ENCODE data around the gene SLC10A1.
A peak's percentile ranks its signal among the peaks of the same experiment; 100 is the strongest.

SLC10A1 gene

DNA sequence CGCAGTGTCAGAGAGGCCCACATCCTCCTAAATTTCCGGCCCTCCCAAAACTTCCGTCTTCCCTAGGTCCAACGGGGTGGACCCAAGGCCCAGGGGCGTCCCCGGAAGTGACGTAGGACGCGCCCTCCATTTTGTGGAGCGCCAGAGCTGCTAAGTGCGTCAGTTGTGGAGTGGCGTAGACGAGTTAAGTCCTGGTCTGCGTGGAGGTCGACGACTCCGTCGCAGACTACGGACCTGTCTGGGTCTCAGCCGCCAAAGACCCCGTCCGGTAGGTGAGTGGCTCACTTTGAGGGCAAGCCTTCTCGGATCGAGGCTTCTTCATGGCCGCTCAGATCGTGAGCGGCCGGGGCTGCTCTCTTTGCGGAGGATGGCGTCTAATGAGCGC lies 30.1 kb downstream of the SLC10A1 start, which contains the start of gene SRSF5:
TSS of gene SRSF5 (plus strand) at position 159 of the 385 bp plus-strand sequence. CDS start 1,015 bp downstream, outside the sequence.
- peak; percentile 93 for TF ChIP-seq POLR2AphosphoS5 (IDR thresholded peaks at IDR 0.05; ENCODE audit: low read depth, low read length)
- TF ChIP-seq FOXP2 (optimal IDR thresholded peaks at IDR 0.05; ENCODE audit: borderline replicate concordance, extremely low read depth, extremely low read length, insufficient read depth): peak; percentile 88
- no peak for TF ChIP-seq REST (IDR thresholded peaks at IDR 0.05; ENCODE audit: insufficient read depth in 1 of 2, low read depth in 2 of 2, low read length in 2 of 2)
- TF ChIP-seq TAF1 (IDR thresholded peaks at IDR 0.05; ENCODE audit: borderline replicate concordance, insufficient read depth, low read length): peak; percentile 79
- TF ChIP-seq SIN3A (IDR thresholded peaks at IDR 0.05; ENCODE audit: borderline replicate concordance, insufficient read depth, low read length): no peak

DNA sequence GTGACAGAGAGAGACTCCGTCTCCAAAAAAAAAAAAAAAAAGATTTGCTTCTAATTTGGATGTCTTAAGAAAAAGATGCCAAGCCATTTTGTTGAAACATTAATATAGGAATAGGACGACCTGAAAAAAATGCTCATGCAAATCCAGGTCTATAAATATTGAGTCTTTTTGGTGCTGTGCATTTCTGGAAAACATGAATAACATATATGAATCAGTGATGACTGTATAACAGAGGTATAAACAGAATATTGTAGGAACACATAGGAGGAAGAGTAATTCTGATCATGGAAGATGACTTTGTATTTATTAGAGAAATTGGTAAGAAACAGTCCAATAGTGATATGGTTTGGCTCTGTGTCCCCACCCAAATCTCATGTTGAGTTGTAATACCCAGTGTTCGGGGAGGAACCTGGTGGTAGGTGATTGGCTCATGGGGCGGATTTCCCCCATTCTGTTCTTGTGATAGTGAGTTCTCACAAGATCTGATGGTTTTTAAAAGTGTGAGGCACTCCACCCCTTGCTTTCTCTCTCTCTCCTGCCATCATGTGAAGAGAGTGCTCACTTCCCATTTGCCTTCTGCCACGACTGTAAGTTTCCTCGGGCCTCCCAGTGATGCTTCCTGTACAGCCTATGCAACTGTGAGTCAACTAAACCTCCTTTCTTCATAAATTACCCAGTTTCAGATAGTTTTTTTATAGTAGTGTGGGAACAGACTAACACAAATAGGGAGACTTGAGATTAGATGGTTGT lies 33.1 kb downstream of the SLC10A1 start:
- no peak for TF ChIP-seq REST (IDR thresholded peaks at IDR 0.05; ENCODE audit: insufficient read depth in 1 of 2, low read depth in 2 of 2, low read length in 2 of 2)
- TF ChIP-seq FOXP2 (optimal IDR thresholded peaks at IDR 0.05; ENCODE audit: borderline replicate concordance, extremely low read depth, extremely low read length, insufficient read depth): no peak

- TF ChIP-seq FOXP2 (optimal IDR thresholded peaks at IDR 0.05; ENCODE audit: borderline replicate concordance, extremely low read depth, extremely low read length, insufficient read depth) (no peak), TAF1 (IDR thresholded peaks at IDR 0.05; ENCODE audit: borderline replicate concordance, insufficient read depth, low read length) (no peak), REST (IDR thresholded peaks at IDR 0.05; ENCODE audit: insufficient read depth in 1 of 2, low read depth in 2 of 2, low read length in 2 of 2) (no peak), SIN3A (IDR thresholded peaks at IDR 0.05; ENCODE audit: borderline replicate concordance, insufficient read depth, low read length) (no peak), POLR2AphosphoS5 (IDR thresholded peaks at IDR 0.05; ENCODE audit: low read depth, low read length) (no peak)
These were observed 36.2 kb downstream of the SLC10A1 start for GRCh38 chr14:69760810-69761209.

DNA sequence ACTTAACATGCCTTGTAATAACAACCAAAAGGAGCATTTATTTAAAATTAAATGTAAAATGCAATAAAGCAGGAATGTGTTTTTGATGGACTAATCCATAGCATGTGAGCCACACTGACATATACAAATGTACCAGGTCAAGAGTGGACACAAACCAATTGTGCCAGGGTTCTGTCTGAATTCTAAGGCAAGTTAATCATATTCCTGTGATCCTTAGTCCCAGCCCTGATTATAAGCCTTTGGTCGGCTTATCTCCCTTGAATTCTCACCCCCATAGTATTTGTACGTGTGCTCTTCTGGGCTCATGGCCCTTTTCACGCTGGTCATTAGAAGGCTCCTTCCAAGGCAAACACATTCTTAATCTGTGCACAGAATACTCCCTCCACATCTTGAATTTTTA lies 40.7 kb downstream of the SLC10A1 start:
- TF ChIP-seq REST (IDR thresholded peaks at IDR 0.05; ENCODE audit: insufficient read depth in 1 of 2, low read depth in 2 of 2, low read length in 2 of 2) (no peak), FOXP2 (optimal IDR thresholded peaks at IDR 0.05; ENCODE audit: borderline replicate concordance, extremely low read depth, extremely low read length, insufficient read depth) (no peak), POLR2AphosphoS5 (IDR thresholded peaks at IDR 0.05; ENCODE audit: low read depth, low read length) (no peak), SIN3A (IDR thresholded peaks at IDR 0.05; ENCODE audit: borderline replicate concordance, insufficient read depth, low read length) (no peak), TAF1 (IDR thresholded peaks at IDR 0.05; ENCODE audit: borderline replicate concordance, insufficient read depth, low read length) (no peak)
